K562 (cell line): ENCODE data around the gene BRD4.

Experiments used
- ARID3A ChIP-seq: IDR thresholded peaks from 2 replicates; pipeline ENCODE4 v1.6.1; 2012; ENCODE audit warnings: low read depth, low read length, improper control_type of control experiment, borderline replicate concordance
- CTCF ChIP-seq, 3 experiments: IDR thresholded peaks in 2 of 3; conservative IDR thresholded peaks in 1 of 3; 2 replicates each; pipeline ENCODE4 v1.5.1; 2011 to 2012; ENCODE audit warnings: low read length in 3 of 3, mild to moderate bottlenecking in 3 of 3, control low read depth in 2 of 3, improper control_type of control experiment in 1 of 3, inconsistent platforms in 1 of 3, low read depth in 1 of 3, mixed read lengths in 1 of 3, moderate library complexity in 1 of 3; ENCODE audit not compliant: insufficient read depth in 2 of 3
- KDM4B ChIP-seq, 2 experiments: fragments of 450-650 bp in 1 of 2; sonication (generic) in 1 of 2; IDR thresholded peaks; 2 replicates each; pipeline ENCODE4 v1.6.1; 2016 to 2017; ENCODE audit warnings: borderline replicate concordance in 2 of 2, antibody characterized with exemption in 1 of 2, low read depth in 1 of 2, mild to moderate bottlenecking in 1 of 2
- SRF ChIP-seq, 2 experiments: fragments of 250-450, 450-650 bp in 1 of 2; sonication (Bioruptor Pico) in 1 of 2; sonication (generic) in 1 of 2; formaldehyde crosslinking; IDR thresholded peaks; 2 replicates each; pipeline versions ENCODE4 v1.5.0 to v1.5.1; 2020 to 2022; ENCODE audit warnings: mild to moderate bottlenecking in 1 of 2, missing genetic modification reagents in 1 of 2

GRCh38 chr19:15374105-15374651 lies 41.8 kb upstream of the BRD4 start:
- no peak for TF ChIP-seq SRF (CRISPR knock-in tag; IDR thresholded peaks at IDR 0.05)
- TF ChIP-seq ARID3A = no peak
- no peak for TF ChIP-seq KDM4B (IDR thresholded peaks at IDR 0.05; ENCODE audit: borderline replicate concordance in 2 of 2, low read depth in 1 of 2)
- TF ChIP-seq CTCF (IDR thresholded peaks at IDR 0.05 in 2 of 3, conservative IDR thresholded peaks at IDR 0.05 in 1 of 3; ENCODE audit: insufficient read depth in 2 of 3, low read depth in 1 of 3, low read length in 3 of 3) = no peak
